Umbilical cord (tissue), 2 donors: ENCODE measurements around the gene DNAJB8. TPM values are rescaled to one million over a fixed set of nuclear protein-coding genes. Genes with fewer than 3 reads are reported as not detected.

Experiments used
- DNase-seq: peaks from one replicate; pipeline ENCODE4 v3.0.0-alpha.2; 2015; ENCODE audit warnings: low spot score
- total RNA-seq: library from RNA; depleted of rRNA; stranded (reverse); fragments of >200 nt; gene quantifications from one replicate; pipeline ENCODE4 v1.2.3, GENCODE V29; 2014; ENCODE audit warnings: low replicate concordance; ENCODE audit not compliant: insufficient read depth

DNAJB8 gene
- total RNA-seq, 1 donor from 2014 or later = 0.48 TPM

GRCh38 chr3:128447561-128448013 lies 19.1 kb downstream of the DNAJB8 start:
- no peak for DNase-seq

- no peak for DNase-seq
These were observed 19.9 kb downstream of the DNAJB8 start for GRCh38 chr3:128446821-128447220.

GRCh38 chr3:128445357-128445756 lies 21.3 kb downstream of the DNAJB8 start:
- no peak for DNase-seq

- no peak for DNase-seq
These were observed 22.9 kb downstream of the DNAJB8 start for GRCh38 chr3:128443771-128444170.

- DNase-seq = no peak
These were observed 23.7 kb downstream of the DNAJB8 start for GRCh38 chr3:128442949-128443348.

GRCh38 chr3:128442070-128442469 lies 24.6 kb downstream of the DNAJB8 start:
- DNase-seq = no peak

GRCh38 chr3:128439226-128439625 lies 27.5 kb downstream of the DNAJB8 start:
- no peak for DNase-seq

- no peak for DNase-seq
These were observed 28.1 kb downstream of the DNAJB8 start for GRCh38 chr3:128438488-128439072.

GRCh38 chr3:128436214-128436613 lies 30.5 kb downstream of the DNAJB8 start:
- DNase-seq = no peak

GRCh38 chr3:128435561-128435960 lies 31.1 kb downstream of the DNAJB8 start:
- no peak for DNase-seq

GRCh38 chr3:128435058-128435457 lies 31.6 kb downstream of the DNAJB8 start:
- DNase-seq = no peak

- no peak for DNase-seq
These were observed 32.2 kb downstream of the DNAJB8 start for GRCh38 chr3:128434524-128434923.

- DNase-seq = no peak
These were observed 32.9 kb downstream of the DNAJB8 start for GRCh38 chr3:128433837-128434165.

GRCh38 chr3:128432971-128433836 lies 33.5 kb downstream of the DNAJB8 start:
- DNase-seq = no peak

- no peak for DNase-seq
These were observed 34.3 kb downstream of the DNAJB8 start for GRCh38 chr3:128432301-128432970.

GRCh38 chr3:128431803-128432300 lies 34.8 kb downstream of the DNAJB8 start:
- DNase-seq = no peak

GRCh38 chr3:128430731-128431130 lies 36.0 kb downstream of the DNAJB8 start:
- DNase-seq = no peak

- DNase-seq = no peak
These were observed 36.4 kb downstream of the DNAJB8 start for GRCh38 chr3:128430301-128430700.

- no peak for DNase-seq
These were observed 36.9 kb downstream of the DNAJB8 start for GRCh38 chr3:128429751-128430150.

- no peak for DNase-seq
These were observed 37.4 kb downstream of the DNAJB8 start for GRCh38 chr3:128429275-128429674.

GRCh38 chr3:128427872-128428822 lies 38.5 kb downstream of the DNAJB8 start:
- DNase-seq = no peak
